ENCODE data around the gene PKIB. TPM values are rescaled to one million over a fixed set of nuclear protein-coding genes. Genes with fewer than 3 reads are reported as not detected.

Gene PKIB
- total and polyA plus RNA-seq, 2 donors from 2014 or later: 5.1 to 5.3 TPM

- Histone ChIP-seq H3K36me3 (ENCODE audit: control insufficient read depth in 2 of 3, insufficient read depth in 3 of 3, low read length in 3 of 3) (no peaks in the 10 kb centered on the region), H3K27me3 (ENCODE audit: control insufficient read depth, insufficient read depth, low read length) (no peaks in the 10 kb centered on the region), H3K4me1 (ENCODE audit: control insufficient read depth in 2 of 3, insufficient read depth in 2 of 3, low read depth in 1 of 3, low read length in 3 of 3) (no peaks in the 10 kb centered on the region), H3K9me3 (ENCODE audit: control insufficient read depth in 2 of 3, insufficient read depth in 1 of 3, low read length in 3 of 3) (no peaks in the 10 kb centered on the region), H3K27ac (ENCODE audit: low read depth in 2 of 2, low read length in 2 of 2) (no peak overlapping the region), H3K4me3 (ENCODE audit: low read length in 3 of 3) (no peak overlapping the region), H3K9ac (ENCODE audit: low read length in 3 of 3) (no peak overlapping the region)
- TF ChIP-seq CTCF (IDR thresholded peaks at IDR 0.05; ENCODE audit: borderline replicate concordance, extremely low read depth, insufficient read depth): no peak
- FAIRE-seq (no peak), DNase-seq (no peak)
- intact Hi-C loops (cut with DNase I): no loop called here
Observed at GRCh38 chr6:122651031-122651430, 40.8 kb downstream of the PKIB start.

GRCh38 chr6:122651604-122652003 lies 41.4 kb downstream of the PKIB start:
- Histone ChIP-seq H3K4me1 (ENCODE audit: control insufficient read depth in 2 of 3, insufficient read depth in 2 of 3, low read depth in 1 of 3, low read length in 3 of 3) (no peaks in the 10 kb centered on the region), H3K27ac (ENCODE audit: low read depth in 2 of 2, low read length in 2 of 2) (no peak overlapping the region), H3K27me3 (ENCODE audit: control insufficient read depth, insufficient read depth, low read length) (no peaks in the 10 kb centered on the region), H3K36me3 (ENCODE audit: control insufficient read depth in 2 of 3, insufficient read depth in 3 of 3, low read length in 3 of 3) (no peaks in the 10 kb centered on the region), H3K4me3 (ENCODE audit: low read length in 3 of 3) (no peak overlapping the region), H3K9ac (ENCODE audit: low read length in 3 of 3) (no peak overlapping the region), H3K9me3 (ENCODE audit: control insufficient read depth in 2 of 3, insufficient read depth in 1 of 3, low read length in 3 of 3) (no peaks in the 10 kb centered on the region)
- intact Hi-C loops (cut with DNase I): no loop called here
- no peak for FAIRE-seq
- DNase-seq: no peak
- TF ChIP-seq CTCF (IDR thresholded peaks at IDR 0.05; ENCODE audit: borderline replicate concordance, extremely low read depth, insufficient read depth): no peak

- no peak overlapping the region for H3K4me3 ChIP-seq (ENCODE audit: low read length in 3 of 3)
- no peak for TF ChIP-seq CTCF (IDR thresholded peaks at IDR 0.05; ENCODE audit: borderline replicate concordance, extremely low read depth, insufficient read depth)
- H3K4me1 ChIP-seq (ENCODE audit: control insufficient read depth in 2 of 3, insufficient read depth in 2 of 3, low read depth in 1 of 3, low read length in 3 of 3): no peaks in the 10 kb centered on the region
- FAIRE-seq: no peak
- no peaks in the 10 kb centered on the region for H3K36me3 ChIP-seq (ENCODE audit: control insufficient read depth in 2 of 3, insufficient read depth in 3 of 3, low read length in 3 of 3)
- intact Hi-C loops (cut with DNase I): no loop called here
- H3K9me3 ChIP-seq (ENCODE audit: control insufficient read depth in 2 of 3, insufficient read depth in 1 of 3, low read length in 3 of 3): no peaks in the 10 kb centered on the region
- no peak overlapping the region for H3K9ac ChIP-seq (ENCODE audit: low read length in 3 of 3)
- no peak overlapping the region for H3K27ac ChIP-seq (ENCODE audit: low read depth in 2 of 2, low read length in 2 of 2)
- DNase-seq: no peak
- H3K27me3 ChIP-seq (ENCODE audit: control insufficient read depth, insufficient read depth, low read length): no peaks in the 10 kb centered on the region
Observed at GRCh38 chr6:122652431-122652830, 42.2 kb downstream of the PKIB start.

GRCh38 chr6:122653094-122653493 lies 42.9 kb downstream of the PKIB start:
- Histone ChIP-seq H3K4me1 (ENCODE audit: control insufficient read depth in 2 of 3, insufficient read depth in 2 of 3, low read depth in 1 of 3, low read length in 3 of 3) (no peaks in the 10 kb centered on the region), H3K36me3 (ENCODE audit: control insufficient read depth in 2 of 3, insufficient read depth in 3 of 3, low read length in 3 of 3) (no peaks in the 10 kb centered on the region), H3K27ac (ENCODE audit: low read depth in 2 of 2, low read length in 2 of 2) (no peak overlapping the region), H3K27me3 (ENCODE audit: control insufficient read depth, insufficient read depth, low read length) (no peaks in the 10 kb centered on the region), H3K9ac (ENCODE audit: low read length in 3 of 3) (no peak overlapping the region), H3K4me3 (ENCODE audit: low read length in 3 of 3) (no peak overlapping the region), H3K9me3 (ENCODE audit: control insufficient read depth in 2 of 3, insufficient read depth in 1 of 3, low read length in 3 of 3) (no peaks in the 10 kb centered on the region)
- intact Hi-C loops (cut with DNase I): no loop called here
- DNase-seq (no peak), FAIRE-seq (no peak)
- no peak for TF ChIP-seq CTCF (IDR thresholded peaks at IDR 0.05; ENCODE audit: borderline replicate concordance, extremely low read depth, insufficient read depth)
